ENCODE data around the gene GSX1. TPM values are rescaled to one million over a fixed set of nuclear protein-coding genes. Genes with fewer than 3 reads are reported as not detected.

GSX1 gene
- total and polyA plus RNA-seq, 4 donors, result not detected

- Histone ChIP-seq H3K4me1 (ENCODE audit: control insufficient read depth in 5 of 5, insufficient read depth in 5 of 5, low read length in 5 of 5) (no peaks in the 10 kb centered on the region), H3K9me3 (ENCODE audit: control insufficient read depth in 4 of 4, insufficient read depth in 3 of 4, low read length in 3 of 4) (no peaks in the 10 kb centered on the region), H3K27ac (ENCODE audit: low read depth in 1 of 2, low read length in 1 of 2) (no peak overlapping the region), H3K9ac (ENCODE audit: insufficient read depth in 1 of 2, low read length in 2 of 2) (no peak overlapping the region), H3K27me3 (ENCODE audit: control insufficient read depth in 3 of 3, insufficient read depth in 3 of 3, low read length in 2 of 3) (peaks cover 10 to 24% (median 11%) of the 10 kb centered on the region in 3 donors), H3K4me3 (no peak overlapping the region), H3K36me3 (ENCODE audit: control insufficient read depth in 4 of 4, insufficient read depth in 4 of 4, low read length in 4 of 4) (no peaks in the 10 kb centered on the region)
- DNase-seq (no peak), ATAC-seq (ENCODE audit: insufficient read depth, low FRiP score) (no peak)
- TF ChIP-seq CTCF (IDR thresholded peaks at IDR 0.05; ENCODE audit: control extremely low read depth, extremely low read depth), result no peak
- WGBS, 2 donors, result 76 to 78% methylated on average over 14 of the region's 14 CpGs
Measured at GRCh38 chr13:27772651-27773425, 19.4 kb upstream of the GSX1 start.

DNA sequence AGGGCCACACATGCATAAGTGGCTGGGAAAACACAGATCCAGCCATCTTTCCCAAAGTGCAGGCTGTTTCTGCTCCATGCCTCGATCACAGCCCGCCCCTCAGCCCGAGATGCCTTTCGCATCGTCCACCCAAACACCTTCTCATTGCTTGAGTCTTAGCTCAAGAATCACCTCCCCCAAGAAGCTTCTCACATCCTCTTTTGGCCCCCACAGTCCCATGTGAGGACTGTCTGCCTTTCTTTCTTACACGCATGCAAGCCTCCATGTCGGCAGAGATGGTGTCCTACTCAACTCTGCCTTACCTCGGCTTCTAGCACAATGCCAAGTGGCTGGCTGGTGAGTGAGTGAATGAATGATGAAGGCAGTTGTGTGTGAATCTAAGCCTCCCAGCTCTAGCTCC is 18.1 kb upstream of the GSX1 start:
- TF ChIP-seq CTCF (IDR thresholded peaks at IDR 0.05; ENCODE audit: control extremely low read depth, extremely low read depth), result no peak
- Histone ChIP-seq H3K9me3 (ENCODE audit: control insufficient read depth in 4 of 4, insufficient read depth in 3 of 4, low read length in 3 of 4) (no peaks in the 10 kb centered on the region), H3K4me3 (no peak overlapping the region), H3K4me1 (ENCODE audit: control insufficient read depth in 5 of 5, insufficient read depth in 5 of 5, low read length in 5 of 5) (no peaks in the 10 kb centered on the region), H3K27ac (ENCODE audit: low read depth in 1 of 2, low read length in 1 of 2) (no peak overlapping the region), H3K27me3 (ENCODE audit: control insufficient read depth in 3 of 3, insufficient read depth in 3 of 3, low read length in 2 of 3) (peaks cover 10 to 26% (median 11%) of the 10 kb centered on the region in 3 donors), H3K9ac (ENCODE audit: insufficient read depth in 1 of 2, low read length in 2 of 2) (no peak overlapping the region), H3K36me3 (ENCODE audit: control insufficient read depth in 4 of 4, insufficient read depth in 4 of 4, low read length in 4 of 4) (no peaks in the 10 kb centered on the region)
- ATAC-seq (ENCODE audit: insufficient read depth, low FRiP score) (no peak), DNase-seq (no peak)
- 82 to 87% methylated on average over 8 of the region's 8 CpGs for WGBS, 2 donors

DNA sequence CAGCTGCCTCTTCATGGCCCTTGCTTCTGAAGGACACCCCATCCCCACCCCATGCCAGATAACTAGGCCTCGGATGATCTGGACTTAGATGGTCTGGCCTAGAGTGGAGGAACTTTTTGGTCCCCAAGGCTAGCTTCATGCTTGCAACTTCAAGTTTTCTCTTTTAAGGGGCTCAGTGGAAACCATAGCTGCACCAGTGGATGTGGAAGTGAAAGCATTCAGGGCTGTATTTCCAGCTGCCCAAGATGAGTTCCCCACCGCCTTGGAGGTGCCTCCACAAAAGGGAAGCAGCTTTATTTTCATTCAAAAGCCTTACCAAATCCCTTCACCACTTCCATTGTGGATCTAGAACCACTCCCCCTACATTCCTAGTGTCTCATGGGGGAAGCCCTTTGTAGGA is 17.6 kb upstream of the GSX1 start:
- TF ChIP-seq CTCF (IDR thresholded peaks at IDR 0.05; ENCODE audit: control extremely low read depth, extremely low read depth), result no peak
- H3K9me3 ChIP-seq (ENCODE audit: control insufficient read depth in 4 of 4, insufficient read depth in 3 of 4, low read length in 3 of 4), result no peaks in the 10 kb centered on the region
- H3K4me3 ChIP-seq, result no peak overlapping the region
- no peaks in the 10 kb centered on the region for H3K4me1 ChIP-seq (ENCODE audit: control insufficient read depth in 5 of 5, insufficient read depth in 5 of 5, low read length in 5 of 5)
- ATAC-seq (ENCODE audit: insufficient read depth, low FRiP score), result no peak
- no peak for DNase-seq
- WGBS, 2 donors, result 81 to 82% methylated on average over 2 of the region's 2 CpGs
- peaks cover 10 to 26% (median 11%) of the 10 kb centered on the region in 3 donors for H3K27me3 ChIP-seq (ENCODE audit: control insufficient read depth in 3 of 3, insufficient read depth in 3 of 3, low read length in 2 of 3)
- H3K36me3 ChIP-seq (ENCODE audit: control insufficient read depth in 4 of 4, insufficient read depth in 4 of 4, low read length in 4 of 4), result no peaks in the 10 kb centered on the region
- no peak overlapping the region for H3K27ac ChIP-seq (ENCODE audit: low read depth in 1 of 2, low read length in 1 of 2)
- no peak overlapping the region for H3K9ac ChIP-seq (ENCODE audit: insufficient read depth in 1 of 2, low read length in 2 of 2)
